Spleen (tissue), 11 donors: ENCODE data around the gene FKBP9. TPM values are rescaled to one million over a fixed set of nuclear protein-coding genes. Genes with fewer than 3 reads are reported as not detected.
"Not testable (repeated sequence)": the region's sequence is repeated elsewhere in the genome, so short reads cannot be mapped to it uniquely, and the experiment has no call there.

Source experiments
- DNase-seq: peaks from one replicate; pipeline ENCODE4 v3.0.0-alpha.2; 2020
- H3K27ac ChIP-seq, 8 donors: fragments of 200-600 bp; sonication (generic) in 7 of 8; 1 replicate in 4 of 8; 2 replicates in 4 of 8; pipeline versions ENCODE4 v1.5.0 to v1.8.0; 2016 to 2021; ENCODE audit warnings: inconsistent platforms in 4 of 8, mild to moderate bottlenecking in 4 of 8, moderate library complexity in 1 of 8
- H3K27me3 ChIP-seq, 7 donors: fragments of 200-600 bp; sonication (generic) in 6 of 7; replicated peaks in 1 of 7; 1 replicate in 4 of 7; 2 replicates in 3 of 7; pipeline versions ENCODE4 v1.5.0 to v1.8.0; 2016 to 2021; ENCODE audit warnings: inconsistent platforms in 3 of 7, mild to moderate bottlenecking in 1 of 7
- H3K36me3 ChIP-seq, 6 donors: fragments of 200-600 bp; sonication (generic) in 5 of 6; 1 replicate in 4 of 6; 2 replicates in 2 of 6; pipeline versions ENCODE4 v1.5.0 to v1.8.0; 2016 to 2021; ENCODE audit warnings: inconsistent platforms in 2 of 6
- H3K4me1 ChIP-seq, 6 donors: fragments of 200-600 bp; sonication (generic) in 5 of 6; 1 replicate in 3 of 6; 2 replicates in 3 of 6; pipeline versions ENCODE4 v1.5.0 to v1.8.0; 2016 to 2021; ENCODE audit warnings: inconsistent platforms in 3 of 6
- H3K4me3 ChIP-seq, 8 donors: fragments of 200-600 bp; sonication (generic) in 7 of 8; 1 replicate in 4 of 8; 2 replicates in 4 of 8; pipeline versions ENCODE4 v1.5.0 to v1.8.0; 2016 to 2021; ENCODE audit warnings: inconsistent platforms in 4 of 8, mild to moderate bottlenecking in 4 of 8, moderate library complexity in 2 of 8
- H3K9me3 ChIP-seq, 8 donors: fragments of 200-600 bp; sonication (generic) in 7 of 8; 1 replicate in 4 of 8; 2 replicates in 4 of 8; pipeline versions ENCODE4 v1.5.0 to v1.8.0; 2016 to 2021; ENCODE audit warnings: inconsistent platforms in 4 of 8
- POLR2AphosphoS5 ChIP-seq, 3 donors: sonication (generic); formaldehyde crosslinking; IDR thresholded peaks; one replicate each; pipeline ENCODE4 v1.5.1; 2017; ENCODE audit warnings: antibody characterized with exemption in 3 of 3
- WGBS, 5 donors: extraction: QIAGEN DNeasy Blood & Tissue Kit in 3 of 5; methylation state at CpG; one replicate each; pipeline versions ENCODE4 v1.1.5 to v1.1.7; 2013 to 2018; 5-methylcytosine and 5-hydroxymethylcytosine counted together
- intact Hi-C: fragments of 100-400 bp; cut with DNase I; formaldehyde crosslinking; loops from one replicate; pipeline ENCODE4 v1.15.0; 2023; ENCODE audit warnings: low total_unique reads
- polyA plus RNA-seq, 3 donors: library from polyadenylated mRNA; stranded (reverse); fragments of 200-250 nt; gene quantifications; one replicate each; pipeline ENCODE4 v1.2.1, GENCODE V29; 2013
- total RNA-seq, 7 donors: library from RNA; depleted of rRNA in 3 of 7; stranded (reverse); fragments of >200 nt in 3 of 7; fragmentation: NEBNext Ultra II Directional in 4 of 7; extraction: Animal tissue kit (Norgen Biotek cat#: 25700) in 4 of 7; gene quantifications; one replicate each; pipeline versions ENCODE4 v1.1.0 to v1.2.1, GENCODE V29; 2016 to 2021
- TF ChIP-seq, protein P1 (sequence below), 11 experiments: fragments of 200-600 bp in 7 of 11; fragments of 450-650 bp in 4 of 11; sonication (generic) in 4 of 11; IDR thresholded peaks in 8 of 11; conservative IDR thresholded peaks in 3 of 11; 1 replicate in 7 of 11; 2 replicates in 4 of 11; pipeline versions ENCODE4 v1.4.0 to v1.8.0; 2016 to 2021; ENCODE audit warnings: antibody characterized with exemption in 11 of 11, inconsistent platforms in 4 of 11, mild to moderate bottlenecking in 1 of 11
- donor health status: healthy with polysubstance abuse.
- donor health status: DM: no; HTN: no; CAD: no; lungs with moderate emphysema.
- donor health status: DM: no; HTN: no; CAD: no.
- donor health status: Bipolar disorder and iron deficiency.
- donor health status: healthy.
- donor health status: DM: no; HTN: no; CAD: no.
- donor health status: DM: yes; HTN: yes; CAD: no.

The FKBP9 gene
- total and polyA plus RNA-seq, 10 donors: 3.7 to 83.1 (median 54.4) TPM

DNA sequence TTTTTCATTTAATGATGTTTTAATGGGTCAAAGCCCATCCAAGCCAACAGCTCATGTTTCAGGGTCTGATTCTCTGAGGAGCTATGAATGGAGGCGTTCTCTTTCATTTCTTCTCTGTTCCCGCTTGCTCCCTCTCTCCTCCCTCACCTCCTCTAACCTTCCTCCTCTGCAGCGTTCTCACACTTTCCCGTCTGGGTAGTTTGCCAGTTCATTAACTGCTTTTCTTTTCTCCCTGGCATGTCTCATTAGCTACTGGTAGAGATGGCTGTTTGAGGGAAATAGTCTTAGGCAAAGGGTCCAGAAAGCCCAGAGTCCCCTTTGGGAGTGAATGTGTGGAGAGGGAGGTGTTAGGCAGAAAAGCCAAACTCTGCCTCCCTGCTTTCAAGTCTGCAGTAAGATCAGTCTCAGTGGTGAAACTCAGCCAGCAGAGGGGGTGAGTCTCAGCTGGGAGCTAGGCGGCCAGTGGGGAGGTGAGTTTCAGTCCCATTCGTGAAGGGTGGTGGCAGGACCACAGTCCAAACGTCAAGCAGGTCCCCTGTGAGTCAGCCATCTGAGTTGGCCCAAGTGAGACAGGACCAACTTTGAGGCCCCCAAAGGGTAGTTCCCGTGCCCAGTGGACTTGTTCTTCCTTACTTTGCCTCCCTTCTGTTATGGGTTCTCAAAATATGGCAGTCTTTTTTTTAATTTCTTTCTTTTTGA is 7.4 kb downstream of the FKBP9 start:
- H3K36me3 ChIP-seq, H3K27me3 ChIP-seq, H3K4me3 ChIP-seq, DNase-seq, H3K9me3 ChIP-seq, intact Hi-C loops: not testable (repeated sequence)
- peaks cover 0 to 11% (median 5%) of the 10 kb centered on the region in 6 donors for H3K4me1 ChIP-seq
- WGBS, 5 donors: 10 to 29% (median 22%) methylated on average over 6 to 8 of the region's 8 CpGs
- H3K27ac ChIP-seq: peak overlapping the region in 2 of 8 donors; percentile 11 to 50
- TF ChIP-seq, protein P1, sequence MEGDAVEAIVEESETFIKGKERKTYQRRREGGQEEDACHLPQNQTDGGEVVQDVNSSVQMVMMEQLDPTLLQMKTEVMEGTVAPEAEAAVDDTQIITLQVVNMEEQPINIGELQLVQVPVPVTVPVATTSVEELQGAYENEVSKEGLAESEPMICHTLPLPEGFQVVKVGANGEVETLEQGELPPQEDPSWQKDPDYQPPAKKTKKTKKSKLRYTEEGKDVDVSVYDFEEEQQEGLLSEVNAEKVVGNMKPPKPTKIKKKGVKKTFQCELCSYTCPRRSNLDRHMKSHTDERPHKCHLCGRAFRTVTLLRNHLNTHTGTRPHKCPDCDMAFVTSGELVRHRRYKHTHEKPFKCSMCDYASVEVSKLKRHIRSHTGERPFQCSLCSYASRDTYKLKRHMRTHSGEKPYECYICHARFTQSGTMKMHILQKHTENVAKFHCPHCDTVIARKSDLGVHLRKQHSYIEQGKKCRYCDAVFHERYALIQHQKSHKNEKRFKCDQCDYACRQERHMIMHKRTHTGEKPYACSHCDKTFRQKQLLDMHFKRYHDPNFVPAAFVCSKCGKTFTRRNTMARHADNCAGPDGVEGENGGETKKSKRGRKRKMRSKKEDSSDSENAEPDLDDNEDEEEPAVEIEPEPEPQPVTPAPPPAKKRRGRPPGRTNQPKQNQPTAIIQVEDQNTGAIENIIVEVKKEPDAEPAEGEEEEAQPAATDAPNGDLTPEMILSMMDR (IDR thresholded peaks at IDR 0.05 in 8 of 11, conservative IDR thresholded peaks at IDR 0.05 in 3 of 11): peak in 8 of 11 experiments; percentile 28 to 57 (median 44)

DNA sequence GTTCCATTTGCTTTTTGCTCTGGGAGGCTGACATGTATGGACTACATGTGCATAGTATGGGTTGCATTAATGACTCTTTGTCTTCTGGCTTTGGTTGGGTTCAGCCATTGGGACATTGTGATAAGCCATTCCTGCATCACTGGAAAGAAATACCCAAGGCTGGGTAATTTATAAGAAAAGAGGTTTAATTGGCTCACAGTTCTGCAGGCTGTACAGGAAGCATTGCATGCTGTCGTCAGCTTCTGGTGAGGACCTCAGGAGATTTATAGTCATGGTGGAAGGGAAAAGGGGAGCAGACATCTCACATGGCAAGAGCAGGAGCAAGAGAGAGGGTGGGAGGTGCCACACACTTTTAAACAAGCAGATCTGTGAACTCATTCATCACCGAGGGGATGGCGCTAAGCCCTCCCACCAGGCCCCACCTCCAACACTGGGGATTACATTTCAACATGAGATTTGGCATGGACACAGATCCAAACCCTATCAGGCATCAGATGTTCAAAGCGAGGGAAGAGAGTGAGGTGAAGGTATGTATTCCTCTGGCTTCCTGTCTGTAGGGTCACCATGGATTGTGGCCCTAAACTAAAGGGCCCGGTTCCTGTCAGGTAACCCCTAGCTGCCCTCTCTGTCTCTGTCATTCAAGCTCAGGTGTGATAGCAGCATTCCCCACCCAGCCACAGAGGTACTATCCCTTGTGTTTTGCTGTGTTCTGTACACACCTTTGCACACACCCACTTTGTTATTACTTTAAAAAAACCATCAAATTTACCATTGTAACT is 9.4 kb downstream of the FKBP9 start:
- H3K36me3 ChIP-seq, H3K9me3 ChIP-seq, intact Hi-C loops, DNase-seq, H3K4me3 ChIP-seq, H3K27me3 ChIP-seq: not testable (repeated sequence)
- 68 to 90% (median 77%) methylated on average over 3 to 5 of the region's 5 CpGs for WGBS, 5 donors
- Histone ChIP-seq H3K4me1 (peaks cover 0 to 11% (median 5%) of the 10 kb centered on the region in 6 donors), H3K27ac (peak overlapping the region in 2 of 8 donors; percentile 13 to 24)

DNA sequence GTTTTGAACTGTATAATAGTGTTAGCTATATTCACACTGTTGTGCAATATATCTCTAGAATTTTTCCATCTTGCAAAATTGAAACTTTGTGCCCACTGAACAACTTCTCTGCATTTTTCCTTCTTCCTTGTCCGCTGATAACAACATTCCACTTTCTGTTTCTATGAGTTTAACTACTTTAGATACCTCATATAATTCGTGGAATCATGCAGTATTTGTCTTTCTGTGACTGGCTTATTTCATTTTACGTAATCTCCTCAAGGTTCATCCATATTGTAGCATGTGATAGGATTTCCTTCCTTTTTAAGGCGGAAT is 10.0 kb downstream of the FKBP9 start:
- H3K36me3 ChIP-seq, DNase-seq, intact Hi-C loops, H3K9me3 ChIP-seq, H3K27me3 ChIP-seq, H3K4me3 ChIP-seq: not testable (repeated sequence)
- WGBS, 5 donors: 49 to 66% (median 53%) methylated on average over 4 of the region's 4 CpGs
- Histone ChIP-seq H3K27ac (peak overlapping the region in 2 of 8 donors; percentile 13 to 24), H3K4me1 (peaks cover 0 to 12% (median 5%) of the 10 kb centered on the region in 6 donors)

DNA sequence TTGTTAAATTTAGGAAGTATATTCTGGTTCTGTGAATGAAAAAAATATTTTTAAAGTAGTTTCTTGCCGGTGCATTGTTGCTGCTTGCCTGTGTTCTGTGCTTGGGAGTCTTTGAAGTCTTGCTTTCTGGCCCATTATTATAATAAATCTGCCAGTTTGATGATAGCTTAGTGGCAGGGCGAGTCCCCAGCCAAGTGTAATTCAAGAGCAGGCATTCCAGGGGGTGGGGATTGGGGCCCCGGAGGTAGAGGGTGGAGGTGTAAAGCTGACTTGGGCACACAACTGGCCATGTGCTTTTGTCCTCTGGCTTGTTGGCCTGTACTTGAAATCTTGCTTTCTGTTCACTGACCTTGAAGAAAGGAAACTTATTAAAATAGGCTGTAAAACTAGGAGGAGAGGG is 14.7 kb downstream of the FKBP9 start:
- H3K36me3 ChIP-seq, H3K4me3 ChIP-seq, H3K4me1 ChIP-seq, intact Hi-C loops, H3K9me3 ChIP-seq, DNase-seq, H3K27me3 ChIP-seq: not testable (repeated sequence)
- WGBS, 5 donors: 47 to 74% (median 69%) methylated on average over 2 to 3 of the region's 3 CpGs
- peak overlapping the region in 2 of 8 donors; percentile 34 to 40 for H3K27ac ChIP-seq

DNA sequence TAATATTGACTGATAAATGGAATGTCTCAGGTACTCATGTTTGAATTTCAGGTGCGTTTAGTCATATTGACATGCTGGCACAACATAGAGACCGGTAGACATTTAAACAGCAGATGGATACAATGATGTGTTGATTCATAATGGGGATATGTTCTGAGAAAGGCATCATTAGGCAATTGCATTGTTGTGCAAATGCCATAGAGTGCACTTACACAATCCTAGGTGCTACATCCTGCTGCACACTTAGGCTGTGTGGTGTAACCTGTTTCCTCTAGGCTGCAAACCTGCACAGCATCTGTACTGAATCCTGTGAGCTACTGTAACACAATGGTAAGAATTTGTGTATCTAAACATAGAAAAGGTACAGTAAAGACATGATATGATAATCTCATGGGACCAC is 19.9 kb downstream of the FKBP9 start:
- H3K4me1 ChIP-seq, intact Hi-C loops, H3K4me3 ChIP-seq, H3K27me3 ChIP-seq, DNase-seq, H3K9me3 ChIP-seq: not testable (repeated sequence)
- peak in 1 of 3 donors; percentile 51 for TF ChIP-seq POLR2AphosphoS5 (IDR thresholded peaks at IDR 0.05)
- peak overlapping the region in 3 of 8 donors; percentile 64 to 69 (median 68) for H3K27ac ChIP-seq
- 56 to 96% (median 76%) methylated on average over 2 of the region's 2 CpGs for WGBS, 5 donors
- peaks cover 0 to 13% (median 0%) of the 10 kb centered on the region in 6 donors for H3K36me3 ChIP-seq

DNA sequence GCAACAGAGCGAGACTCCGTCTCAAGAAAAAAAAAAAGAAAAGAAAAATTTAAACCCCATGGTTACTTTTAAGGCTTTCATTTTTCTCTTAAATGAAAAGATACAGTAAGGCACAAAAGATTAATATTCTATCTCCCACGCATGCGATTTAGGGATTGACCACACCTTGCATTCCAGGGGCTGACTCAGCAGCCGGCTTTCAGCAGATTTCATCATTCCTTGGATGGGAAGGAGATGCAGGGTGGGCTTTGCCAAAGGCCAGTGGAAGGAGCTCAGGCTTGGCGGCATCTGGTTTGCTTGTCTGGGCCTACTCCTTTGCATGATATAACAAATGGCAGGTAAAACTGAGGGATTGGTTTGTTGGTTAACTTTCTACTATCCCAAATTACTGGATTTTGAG is 22.0 kb downstream of the FKBP9 start:
- DNase-seq, H3K27ac ChIP-seq, H3K27me3 ChIP-seq, H3K9me3 ChIP-seq, intact Hi-C loops, H3K4me1 ChIP-seq, H3K4me3 ChIP-seq: not testable (repeated sequence)
- peaks cover 0 to 13% (median 0%) of the 10 kb centered on the region in 6 donors for H3K36me3 ChIP-seq
- 94 to 96% (median 95%) methylated on average over 6 of the region's 6 CpGs for WGBS, 5 donors

DNA sequence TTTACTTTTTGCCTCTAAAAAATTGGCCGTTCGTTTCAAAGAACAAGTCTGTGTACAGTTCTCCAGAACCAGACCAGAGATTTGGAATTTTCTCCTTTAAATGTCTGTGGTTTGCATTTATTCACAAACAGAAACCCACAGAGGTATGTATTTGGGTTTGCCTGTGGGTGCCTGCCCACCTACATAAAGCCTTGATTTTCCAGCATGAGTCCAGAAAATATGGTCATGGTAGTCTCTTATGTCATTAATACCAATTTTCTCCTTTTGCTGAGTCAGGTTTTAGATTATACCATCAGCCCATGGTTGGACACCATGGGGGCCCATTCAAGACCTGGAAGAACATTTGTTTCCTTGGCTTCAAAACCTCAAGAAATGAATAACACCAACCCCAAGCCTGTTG is 22.7 kb downstream of the FKBP9 start:
- H3K4me3 ChIP-seq, DNase-seq, H3K9me3 ChIP-seq, H3K4me1 ChIP-seq, H3K27ac ChIP-seq, H3K27me3 ChIP-seq, intact Hi-C loops: not testable (repeated sequence)
- WGBS, 5 donors: 100% methylated on average over 1 of the region's 2 CpGs; no CpG with 5 or more reads in 4 of the 5 donors
- peaks cover 0 to 13% (median 0%) of the 10 kb centered on the region in 6 donors for H3K36me3 ChIP-seq

DNA sequence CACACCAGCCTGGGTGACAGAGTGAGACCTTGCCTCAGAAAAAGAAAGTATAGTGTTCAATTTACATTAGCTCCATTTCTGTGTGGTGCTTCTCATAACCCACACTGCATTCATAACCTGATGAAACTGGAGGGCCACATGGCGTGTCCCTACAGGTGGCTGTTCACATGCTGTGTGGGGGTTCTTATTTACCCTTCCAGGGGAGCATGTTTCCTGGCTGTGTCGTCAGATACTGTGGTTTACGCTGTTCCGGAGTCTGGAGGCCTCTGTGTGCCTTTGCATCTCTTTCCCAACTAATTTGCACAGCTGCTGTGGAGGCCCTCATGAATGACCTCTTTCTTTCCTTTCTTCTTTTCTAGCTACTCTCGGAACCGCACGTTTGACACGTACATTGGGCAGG is 30.9 kb downstream of the FKBP9 start:
- peaks cover 0 to 22% (median 0%) of the 10 kb centered on the region in 6 donors for H3K36me3 ChIP-seq
- H3K27me3 ChIP-seq, H3K4me1 ChIP-seq, intact Hi-C loops, H3K9me3 ChIP-seq, H3K4me3 ChIP-seq, DNase-seq: not testable (repeated sequence)
- 15 to 40% (median 29%) methylated on average over 4 to 8 of the region's 8 CpGs for WGBS, 5 donors
- peak overlapping the region in 3 of 8 donors; percentile 38 to 69 (median 60) for H3K27ac ChIP-seq

DNA sequence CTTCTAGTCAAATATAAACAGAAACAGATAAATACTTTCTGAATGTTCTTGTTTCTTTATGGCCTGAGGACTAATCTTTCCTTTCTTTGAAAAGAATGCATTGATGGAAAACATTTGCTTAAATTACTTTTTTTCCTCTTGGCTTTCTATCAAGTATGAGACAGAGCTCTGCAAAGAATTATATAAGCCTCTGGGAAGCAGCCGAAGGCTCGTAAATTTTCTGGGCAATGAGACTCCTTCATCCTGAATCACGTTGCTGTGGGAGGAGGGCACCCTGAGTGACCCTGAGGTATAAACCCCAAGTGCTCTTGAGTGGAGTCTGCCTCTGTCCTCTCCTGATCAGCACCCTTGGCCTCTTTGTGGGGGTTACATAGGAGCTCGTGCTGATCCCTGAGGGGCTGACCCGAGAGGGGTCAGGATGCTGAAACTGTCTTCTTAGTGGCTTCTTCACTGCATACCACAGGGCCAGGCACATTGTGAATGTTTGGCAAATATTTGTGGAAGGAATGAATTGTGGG is 33.9 kb downstream of the FKBP9 start:
- H3K4me1 ChIP-seq, H3K27ac ChIP-seq, intact Hi-C loops, H3K4me3 ChIP-seq, H3K9me3 ChIP-seq, DNase-seq, H3K27me3 ChIP-seq: not testable (repeated sequence)
- WGBS, 5 donors: 20 to 71% (median 58%) methylated on average over 2 to 5 of the region's 5 CpGs
- peaks cover 0 to 16% (median 0%) of the 10 kb centered on the region in 6 donors for H3K36me3 ChIP-seq
